ENCODE data around the gene MUC2.

DNA sequence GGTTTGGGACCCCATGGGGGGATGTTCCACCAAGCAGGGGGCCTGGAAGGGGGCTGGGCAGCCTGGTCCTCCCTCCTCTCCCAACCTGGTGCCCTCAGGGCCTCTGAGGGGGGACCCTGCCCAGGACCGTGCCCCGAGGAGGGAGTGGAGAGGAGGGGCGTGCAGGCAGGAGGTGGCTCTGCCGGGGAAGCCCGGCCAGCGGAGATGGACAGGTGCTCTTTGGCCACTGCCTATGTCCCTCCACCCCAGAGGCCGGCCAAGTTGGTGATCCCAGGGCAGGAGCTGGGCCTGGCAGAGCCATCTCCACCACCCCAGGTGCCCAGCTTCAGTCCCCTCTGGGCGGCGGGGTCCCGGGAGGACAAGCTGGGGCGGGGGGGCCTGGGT, 2.4 kb downstream of the MUC2 start:
- TF ChIP-seq POLR2A (IDR thresholded peaks at IDR 0.05) = no peak
- TF ChIP-seq, protein P1, sequence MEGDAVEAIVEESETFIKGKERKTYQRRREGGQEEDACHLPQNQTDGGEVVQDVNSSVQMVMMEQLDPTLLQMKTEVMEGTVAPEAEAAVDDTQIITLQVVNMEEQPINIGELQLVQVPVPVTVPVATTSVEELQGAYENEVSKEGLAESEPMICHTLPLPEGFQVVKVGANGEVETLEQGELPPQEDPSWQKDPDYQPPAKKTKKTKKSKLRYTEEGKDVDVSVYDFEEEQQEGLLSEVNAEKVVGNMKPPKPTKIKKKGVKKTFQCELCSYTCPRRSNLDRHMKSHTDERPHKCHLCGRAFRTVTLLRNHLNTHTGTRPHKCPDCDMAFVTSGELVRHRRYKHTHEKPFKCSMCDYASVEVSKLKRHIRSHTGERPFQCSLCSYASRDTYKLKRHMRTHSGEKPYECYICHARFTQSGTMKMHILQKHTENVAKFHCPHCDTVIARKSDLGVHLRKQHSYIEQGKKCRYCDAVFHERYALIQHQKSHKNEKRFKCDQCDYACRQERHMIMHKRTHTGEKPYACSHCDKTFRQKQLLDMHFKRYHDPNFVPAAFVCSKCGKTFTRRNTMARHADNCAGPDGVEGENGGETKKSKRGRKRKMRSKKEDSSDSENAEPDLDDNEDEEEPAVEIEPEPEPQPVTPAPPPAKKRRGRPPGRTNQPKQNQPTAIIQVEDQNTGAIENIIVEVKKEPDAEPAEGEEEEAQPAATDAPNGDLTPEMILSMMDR (IDR thresholded peaks at IDR 0.05) = no peak
